Hematopoietic multipotent progenitor cell treated with erythropoietin and hydrocortisone succinate and interleukin-3 and kit ligand, for 15 days (in vitro differentiated cells): Measurements from ENCODE around the gene SLC16A2.
"Not testable (repeated sequence)": the region's sequence is repeated elsewhere in the genome, so short reads cannot be mapped to it uniquely, and the experiment has no call there.

Source experiments
- DNase-seq: peaks from one replicate; pipeline ENCODE4 v3.0.0-alpha.2; 2015; ENCODE audit warnings: low spot score

The SLC16A2 gene

GRCh38 chrX:74507191-74507590 is 85.9 kb downstream of the SLC16A2 start:
- DNase-seq = no peak

- DNase-seq = no peak
Observed at GRCh38 chrX:74509989-74510388, 88.7 kb downstream of the SLC16A2 start.

DNA sequence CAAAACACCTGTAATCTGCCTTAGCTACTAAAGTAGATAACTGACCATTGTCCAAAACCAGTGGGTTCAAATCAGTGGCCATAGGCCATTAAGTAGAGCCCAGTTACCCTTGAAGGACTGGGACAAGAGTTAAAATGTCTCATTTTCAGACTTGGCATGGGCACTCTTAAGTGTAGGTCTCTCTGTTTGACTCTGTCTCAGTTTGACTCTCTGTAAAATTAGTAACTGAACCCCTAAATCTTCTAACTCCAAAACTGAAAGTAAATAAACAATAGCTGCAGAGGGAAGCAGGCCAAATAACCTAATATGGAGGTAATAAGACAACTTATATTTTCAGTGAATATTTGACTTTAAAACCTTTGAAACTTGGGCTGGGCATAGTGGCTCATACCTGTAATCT is 89.1 kb downstream of the SLC16A2 start:
- no peak for DNase-seq

DNA sequence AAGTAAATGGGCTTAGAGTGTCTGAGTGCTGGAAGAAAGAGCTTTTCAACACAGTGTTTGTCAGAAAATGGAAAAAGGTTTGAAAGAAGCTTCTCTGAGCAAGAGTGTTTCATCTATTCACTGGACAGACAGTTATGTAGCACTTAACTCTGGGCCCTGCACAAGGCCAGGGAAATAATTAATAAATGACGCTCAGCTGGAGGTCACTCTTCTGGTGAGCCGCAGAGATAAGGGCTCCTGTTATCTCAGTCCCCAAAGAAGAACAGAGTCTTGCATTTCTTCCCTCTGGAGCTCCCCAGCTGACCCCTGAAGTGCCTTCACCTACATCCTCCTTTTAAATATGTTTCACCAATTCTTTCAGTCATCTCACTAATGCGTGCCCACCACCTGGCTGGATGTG is 90.4 kb downstream of the SLC16A2 start:
- DNase-seq = no peak

DNA sequence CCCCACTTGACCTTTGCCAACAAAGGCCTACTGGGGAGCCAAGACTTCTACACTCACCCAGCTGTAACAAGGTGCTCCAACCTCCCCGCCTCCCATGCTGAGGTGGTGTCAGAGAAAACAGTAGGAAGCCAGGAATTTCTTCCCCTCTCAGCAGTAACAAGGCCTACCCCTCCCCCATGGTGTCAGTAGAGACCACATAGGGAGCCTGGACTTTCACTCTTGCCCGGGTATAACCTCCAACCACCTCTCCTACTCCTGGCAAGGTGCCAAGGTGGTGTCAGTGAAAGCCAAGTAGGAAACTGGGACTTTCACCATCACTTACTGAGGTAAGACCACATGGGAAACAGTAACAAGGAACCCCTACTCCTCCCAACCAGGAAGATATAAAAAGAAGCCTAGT is 93.1 kb downstream of the SLC16A2 start:
- DNase-seq = no peak

GRCh38 chrX:74515356-74515755 is 94.1 kb downstream of the SLC16A2 start:
- no peak for DNase-seq

DNA sequence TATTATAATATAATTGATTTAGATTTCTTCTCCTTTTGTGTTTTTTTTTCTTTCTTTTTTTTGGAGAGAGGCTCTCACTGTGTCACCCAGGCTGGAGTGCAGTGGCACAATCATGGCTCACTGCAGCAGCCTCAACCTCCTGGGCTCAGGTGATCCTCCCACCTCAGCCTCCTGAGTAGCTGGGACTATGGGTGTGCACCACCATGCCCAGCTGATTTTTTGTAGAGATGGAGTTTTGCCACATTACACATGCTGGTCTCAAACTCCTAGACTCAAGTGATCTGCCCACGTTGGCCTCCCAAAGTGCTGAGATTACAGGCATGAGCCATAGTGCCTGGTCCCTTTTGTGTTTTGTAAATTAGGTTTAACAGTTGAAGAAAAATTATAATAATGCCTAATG is 94.7 kb downstream of the SLC16A2 start:
- DNase-seq = not testable (repeated sequence)

GRCh38 chrX:74519870-74520269 is 98.6 kb downstream of the SLC16A2 start:
- no peak for DNase-seq

DNA sequence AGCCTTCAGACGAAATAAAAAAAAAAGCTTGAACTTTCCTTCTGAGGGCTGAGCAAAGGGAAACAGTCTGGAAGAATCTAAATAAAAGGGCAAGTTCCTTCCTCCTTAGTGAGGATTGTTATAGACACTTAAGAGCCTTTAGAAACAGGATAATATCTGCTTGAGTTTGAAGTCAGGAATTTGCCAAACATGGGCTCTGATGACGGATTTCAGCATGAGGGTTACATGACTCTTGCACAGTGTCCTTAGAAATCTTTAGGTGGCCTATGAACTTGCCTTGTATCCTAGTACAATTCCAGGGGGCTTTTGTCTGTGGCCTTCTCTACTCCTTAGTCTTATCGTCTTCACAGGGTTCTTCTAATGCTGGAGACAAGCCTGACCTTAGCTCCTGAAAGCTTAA is 99.0 kb downstream of the SLC16A2 start:
- DNase-seq = no peak

GRCh38 chrX:74520896-74521295 is 99.6 kb downstream of the SLC16A2 start:
- no peak for DNase-seq

DNA sequence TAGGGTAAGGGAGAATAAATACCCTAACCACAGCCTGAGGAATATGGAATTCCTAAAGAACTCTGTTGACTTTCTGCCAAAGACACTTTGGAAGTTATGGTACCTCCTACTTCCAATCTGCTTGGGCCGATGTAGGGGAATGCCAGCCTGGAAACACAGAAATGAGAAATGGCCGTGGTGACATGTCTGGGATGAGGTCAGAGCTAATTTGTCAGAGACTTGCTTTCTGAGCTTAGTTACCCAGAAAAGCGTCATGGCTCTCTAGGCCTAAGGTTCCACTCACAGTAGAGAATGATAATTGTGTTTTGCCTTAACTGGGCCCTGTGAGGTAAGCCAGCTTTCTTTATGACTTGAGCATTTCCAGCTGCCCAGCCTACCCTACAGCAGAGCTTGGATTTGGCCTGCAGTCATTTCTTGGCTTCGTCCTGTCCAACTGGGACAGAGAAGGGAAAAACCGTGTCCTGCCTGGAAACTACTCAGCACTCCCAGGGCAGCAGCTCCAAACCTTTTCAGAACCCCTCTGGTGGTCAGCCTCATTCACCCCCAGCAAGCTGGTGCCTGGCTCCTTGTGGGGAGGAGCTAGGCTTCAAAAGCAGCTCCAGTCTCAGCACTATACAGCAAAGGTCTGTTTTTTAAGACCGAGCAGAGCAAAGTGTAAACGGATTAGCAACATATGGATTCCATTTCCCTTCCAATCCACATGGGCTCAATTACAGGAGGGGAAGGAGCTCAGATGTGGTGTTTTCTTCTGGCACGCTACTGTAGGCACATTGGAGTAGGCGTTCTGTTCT is 100.9 kb downstream of the SLC16A2 start:
- DNase-seq = no peak

DNA sequence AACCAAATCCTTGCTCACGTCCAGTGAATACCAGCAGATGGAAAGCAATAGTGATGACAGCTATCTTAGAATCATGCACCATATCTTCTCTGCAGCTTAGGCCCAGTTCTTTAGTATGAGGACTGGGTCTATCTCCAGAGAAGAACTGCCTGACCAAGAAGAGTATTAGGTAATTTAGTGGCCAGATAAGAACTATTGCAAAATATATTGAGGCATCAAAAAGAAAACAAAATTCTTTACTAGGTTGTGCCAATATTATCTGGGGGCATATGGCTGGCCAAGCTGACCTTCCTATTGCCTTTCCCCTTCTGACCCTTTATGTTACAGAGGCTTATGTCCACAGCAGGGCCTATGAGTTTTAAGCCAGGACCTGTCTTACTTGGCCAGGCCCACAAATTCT is 101.9 kb downstream of the SLC16A2 start:
- DNase-seq = no peak

GRCh38 chrX:74523870-74524735 is 102.8 kb downstream of the SLC16A2 start:
- no peak for DNase-seq

- no peak for DNase-seq
Observed at GRCh38 chrX:74525116-74525515, 103.8 kb downstream of the SLC16A2 start.

GRCh38 chrX:74526764-74527163 is 105.5 kb downstream of the SLC16A2 start:
- DNase-seq = no peak

GRCh38 chrX:74527350-74527749 is 106.1 kb downstream of the SLC16A2 start:
- no peak for DNase-seq

- no peak for DNase-seq
Observed at GRCh38 chrX:74529311-74529710, 108.0 kb downstream of the SLC16A2 start.

DNA sequence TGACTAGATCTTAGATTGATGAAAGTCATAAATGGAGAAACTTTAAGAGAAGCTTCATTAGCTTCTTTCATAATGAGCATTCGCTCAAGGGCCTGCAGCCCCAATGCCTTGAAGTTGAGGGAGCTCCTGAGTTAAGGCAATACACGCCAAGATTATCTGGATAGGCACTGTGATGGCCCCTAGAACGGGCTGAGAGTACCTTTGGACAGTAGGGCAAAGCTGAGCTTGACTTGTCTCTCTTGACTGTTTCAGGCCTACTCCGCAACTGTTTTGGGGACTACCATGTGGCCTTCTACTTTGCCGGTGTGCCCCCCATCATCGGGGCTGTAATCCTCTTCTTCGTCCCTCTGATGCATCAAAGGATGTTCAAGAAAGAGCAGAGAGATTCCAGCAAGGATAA is 109.8 kb downstream of the SLC16A2 start:
- DNase-seq = no peak

- DNase-seq = no peak
Observed at GRCh38 chrX:74534569-74535038, 113.3 kb downstream of the SLC16A2 start.

DNA sequence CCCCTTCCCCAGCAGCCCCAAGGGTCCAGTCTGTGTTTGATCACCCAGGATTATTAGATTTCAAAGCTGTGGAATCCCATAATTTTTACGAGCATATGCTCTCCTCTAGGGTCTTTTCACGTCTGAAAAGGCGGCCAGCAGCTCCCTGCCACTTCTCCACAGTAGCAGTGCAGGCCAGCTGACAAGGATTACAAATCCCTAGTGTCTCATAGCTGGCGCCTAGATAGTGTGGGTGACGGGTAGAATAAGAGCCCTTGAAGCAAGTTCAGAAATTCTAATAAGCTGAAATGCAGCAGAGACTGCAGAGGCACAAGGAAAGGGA is 113.8 kb downstream of the SLC16A2 start:
- no peak for DNase-seq

DNA sequence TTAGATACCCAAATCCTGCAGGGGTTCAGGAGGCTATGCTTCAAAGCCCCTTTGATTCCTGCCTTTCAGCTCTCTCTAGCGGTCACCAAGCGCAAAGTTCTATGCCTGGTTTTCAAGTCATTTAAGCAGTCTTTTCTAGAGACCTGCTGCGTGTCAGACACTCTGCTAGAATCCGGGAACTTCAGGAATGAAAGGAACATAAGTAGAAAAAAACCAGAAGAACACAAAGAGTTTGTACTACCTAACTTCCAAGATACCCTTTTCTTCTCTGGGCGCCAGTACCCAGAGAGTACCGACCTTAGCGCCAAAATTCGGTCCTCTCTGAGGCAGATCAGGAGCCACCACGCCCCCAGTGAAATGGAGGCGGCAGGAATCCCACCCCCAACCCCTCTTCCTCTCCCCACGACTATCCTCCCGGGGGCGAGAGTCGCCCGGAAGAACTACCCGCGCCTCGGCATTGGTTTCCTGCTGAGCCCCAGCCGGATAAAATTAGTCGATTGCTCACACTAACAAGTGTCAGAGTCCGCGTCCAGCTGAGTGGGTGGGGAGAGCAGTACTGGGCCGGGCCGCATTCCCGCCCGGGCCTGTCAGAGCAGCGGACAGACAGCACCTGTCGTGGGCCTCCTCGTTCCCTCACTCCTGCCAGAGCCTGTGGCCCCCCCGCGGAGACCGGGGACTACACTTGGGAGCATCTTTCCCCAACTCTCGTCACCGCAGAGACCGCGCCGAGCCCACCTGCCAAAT is 114.3 kb downstream of the SLC16A2 start:
- DNase-seq = no peak

DNA sequence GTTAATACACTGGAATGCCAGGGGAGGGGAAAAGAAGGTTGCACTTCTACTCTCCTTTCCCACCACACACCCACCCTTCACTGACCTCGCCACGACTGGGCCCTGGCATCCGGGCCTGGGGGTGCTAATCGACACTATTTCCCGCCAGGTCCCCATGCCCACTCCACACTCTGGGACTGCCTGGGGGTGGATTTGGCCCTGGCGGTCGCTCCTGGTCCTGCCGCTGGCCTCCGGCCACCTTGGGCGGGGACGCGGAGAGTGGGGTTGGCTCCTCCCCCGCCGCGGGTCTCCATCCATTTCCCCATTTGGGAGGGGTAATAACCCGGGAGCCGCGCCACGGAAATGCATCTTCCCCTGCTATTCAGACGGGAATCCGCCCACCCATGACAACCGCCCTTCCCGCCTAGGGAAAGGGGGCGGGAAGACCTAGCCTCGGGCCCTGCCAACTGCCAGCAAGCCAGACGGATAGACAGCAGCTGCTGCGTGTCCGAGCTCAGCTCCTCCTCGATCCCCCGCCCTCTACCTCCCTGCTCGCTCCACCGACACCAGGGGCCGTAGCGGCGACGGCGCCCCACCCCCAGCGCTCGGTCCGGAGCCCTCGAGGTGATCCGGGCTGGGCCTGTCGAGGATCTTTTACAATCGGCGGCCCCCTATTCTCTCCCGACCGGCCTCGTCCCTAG is 115.0 kb downstream of the SLC16A2 start:
- DNase-seq = no peak
